ENCODE data around the gene PRKD3.

- TF ChIP-seq POLR2AphosphoS5 (IDR thresholded peaks at IDR 0.05) (no peak), CTCF (IDR thresholded peaks at IDR 0.05) (no peak), EP300 (IDR thresholded peaks at IDR 0.05) (no peak)
Observed at GRCh38 chr2:37330681-37331080, 6.0 kb upstream of the PRKD3 start.

Measured in esophagus muscularis mucosa (tissue), 4 donors.